ENCODE data around the gene FAM76A. TPM values are rescaled to one million over a fixed set of nuclear protein-coding genes. Genes with fewer than 3 reads are reported as not detected.

Gene FAM76A
- total and polyA plus RNA-seq, 9 of the 15 experiments (the other 6 are each of a cell fraction or from before 2014, with no cell fraction given) = 9.5 to 14.6 (median 11.4) TPM

- TF ChIP-seq ARID4B (CRISPR knock-in tag; IDR thresholded peaks at IDR 0.05) (peak; percentile 89), FOXK2 (conservative IDR thresholded peaks at IDR 0.05 in 1 of 2, IDR thresholded peaks at IDR 0.05 in 1 of 2; ENCODE audit: low read depth in 2 of 2) (peak; percentile 10 to 75; a peak in 2 of 4 replicates), RCOR1 (IDR thresholded peaks at IDR 0.05; ENCODE audit: borderline replicate concordance in 1 of 2, low read depth in 2 of 2, low read length in 2 of 2) (peak in 1 of 2 experiments; percentile 64; a peak in 2 of 4 replicates), ZSCAN32 (CRISPR knock-in tag; IDR thresholded peaks at IDR 0.05) (no peak), PRPF4 (IDR thresholded peaks at IDR 0.05; ENCODE audit: insufficient read depth, low read depth, low read length, poor library complexity, severe bottlenecking) (no peak), MNT (conservative IDR thresholded peaks at IDR 0.05) (peak; percentile 83 to 89), RBFOX2 (IDR thresholded peaks at IDR 0.05; ENCODE audit: low read depth, low read length) (peak; percentile 88), MYC (IDR thresholded peaks at IDR 0.05; ENCODE audit: low read depth, low read length) (peak; percentile 81), MYC (CRISPR knock-in tag; IDR thresholded peaks at IDR 0.05; ENCODE audit: borderline replicate concordance, low read depth) (no peak), RFX5 (IDR thresholded peaks at IDR 0.05; ENCODE audit: low read depth, low read length) (peak; percentile 62; the same call in 1 of the 2 replicates), SNAPC5 (CRISPR knock-in tag; IDR thresholded peaks at IDR 0.05) (no peak), ZSCAN29 (IDR thresholded peaks at IDR 0.05) (no peak), COPS2 (conservative IDR thresholded peaks at IDR 0.05) (no peak), MLX (CRISPR knock-in tag; conservative IDR thresholded peaks at IDR 0.05) (peak in 1 of 2 experiments; percentile 88; a peak in 1 of 4 replicates), FOXP1 (CRISPR knock-in tag; IDR thresholded peaks at IDR 0.05) (0 out of 2 replicates have a peak, but pooled peaks have one; percentile 54), KHSRP (IDR thresholded peaks at IDR 0.05) (peak; percentile 81)
Measured at GRCh38 chr1:27725374-27726172, at the start of gene FAM76A (continued).

All from K562 (cell line).